Measurements from ENCODE around the gene NCOA5. TPM values are rescaled to one million over a fixed set of nuclear protein-coding genes. Genes with fewer than 3 reads are reported as not detected.

NCOA5 gene
- total RNA-seq, 1 donor from 2014 or later = 26.2 TPM

DNA sequence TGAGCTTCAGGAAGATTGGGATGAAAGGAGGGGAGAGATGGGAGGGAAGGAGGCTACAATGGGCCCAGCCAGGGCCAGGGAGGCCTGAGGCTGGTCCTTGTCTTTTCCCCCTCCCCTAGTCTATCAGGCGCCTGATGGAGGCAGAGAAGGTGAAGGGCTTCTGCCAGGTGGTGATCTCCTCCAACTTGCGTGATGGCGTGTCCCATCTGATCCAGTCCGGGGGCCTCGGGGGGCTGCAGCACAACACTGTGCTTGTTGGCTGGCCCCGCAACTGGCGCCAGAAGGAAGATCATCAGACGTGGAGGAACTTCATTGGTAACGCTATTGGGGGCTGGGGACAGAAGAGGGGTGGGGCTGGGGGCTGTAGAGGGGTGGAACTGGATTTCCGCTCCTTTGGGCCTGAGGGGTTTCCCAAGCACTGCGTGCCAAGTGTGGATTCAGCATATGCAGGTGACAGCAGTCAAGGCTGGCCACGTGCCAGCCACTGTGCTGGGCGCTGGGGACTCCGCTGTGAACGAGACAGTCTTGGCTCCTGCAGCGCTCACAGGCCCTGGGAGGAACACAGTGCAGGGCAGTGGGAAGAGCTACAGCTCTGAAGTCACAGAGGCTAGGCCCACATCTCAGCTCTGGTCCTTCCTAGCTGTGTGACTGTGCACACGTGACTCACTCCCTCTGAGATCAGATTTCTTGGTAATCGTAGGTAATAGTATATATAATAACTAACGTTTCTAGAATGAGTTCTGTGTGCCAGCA lies 38.0 kb downstream of the NCOA5 start:
- Mint-ChIP-seq H3K27me3 (ENCODE audit: low read depth) (peaks cover 45% of the 10 kb centered on the region), H3K4me1 (ENCODE audit: low read depth) (no peaks in the 10 kb centered on the region), H3K9me3 (ENCODE audit: low read depth) (no peaks in the 10 kb centered on the region), H3K36me3 (ENCODE audit: low read depth) (no peaks in the 10 kb centered on the region), H3K27ac (ENCODE audit: unreplicated experiment) (no peak overlapping the region), H3K4me3 (ENCODE audit: unreplicated experiment) (no peak overlapping the region)
- TF ChIP-seq, protein P1, sequence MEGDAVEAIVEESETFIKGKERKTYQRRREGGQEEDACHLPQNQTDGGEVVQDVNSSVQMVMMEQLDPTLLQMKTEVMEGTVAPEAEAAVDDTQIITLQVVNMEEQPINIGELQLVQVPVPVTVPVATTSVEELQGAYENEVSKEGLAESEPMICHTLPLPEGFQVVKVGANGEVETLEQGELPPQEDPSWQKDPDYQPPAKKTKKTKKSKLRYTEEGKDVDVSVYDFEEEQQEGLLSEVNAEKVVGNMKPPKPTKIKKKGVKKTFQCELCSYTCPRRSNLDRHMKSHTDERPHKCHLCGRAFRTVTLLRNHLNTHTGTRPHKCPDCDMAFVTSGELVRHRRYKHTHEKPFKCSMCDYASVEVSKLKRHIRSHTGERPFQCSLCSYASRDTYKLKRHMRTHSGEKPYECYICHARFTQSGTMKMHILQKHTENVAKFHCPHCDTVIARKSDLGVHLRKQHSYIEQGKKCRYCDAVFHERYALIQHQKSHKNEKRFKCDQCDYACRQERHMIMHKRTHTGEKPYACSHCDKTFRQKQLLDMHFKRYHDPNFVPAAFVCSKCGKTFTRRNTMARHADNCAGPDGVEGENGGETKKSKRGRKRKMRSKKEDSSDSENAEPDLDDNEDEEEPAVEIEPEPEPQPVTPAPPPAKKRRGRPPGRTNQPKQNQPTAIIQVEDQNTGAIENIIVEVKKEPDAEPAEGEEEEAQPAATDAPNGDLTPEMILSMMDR (IDR thresholded peaks at IDR 0.05) = no peak
- DNase-seq (ENCODE audit: low spot score) = no peak

DNA sequence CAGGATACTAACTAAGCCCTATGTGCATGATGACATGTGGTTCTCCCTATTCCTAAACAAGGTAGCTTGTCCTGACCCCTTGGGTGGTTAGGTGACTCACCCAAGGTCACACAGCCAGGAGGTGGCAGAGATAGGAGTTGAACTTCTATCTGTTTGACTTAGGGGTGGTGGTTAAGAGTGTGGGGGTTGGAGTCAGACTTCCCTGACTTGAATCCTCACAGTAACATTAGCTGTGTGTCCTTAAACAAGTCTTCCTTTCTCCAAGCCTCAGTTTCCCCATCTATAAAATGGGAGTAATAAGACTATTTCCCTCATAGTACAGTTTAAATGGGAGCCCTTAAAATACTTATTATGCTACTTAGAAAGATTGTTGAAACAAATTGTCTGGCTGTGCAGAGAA lies 38.9 kb downstream of the NCOA5 start:
- peaks cover 52% of the 10 kb centered on the region for H3K27me3 Mint-ChIP-seq (ENCODE audit: low read depth)
- no peaks in the 10 kb centered on the region for H3K36me3 Mint-ChIP-seq (ENCODE audit: low read depth)
- no peak for DNase-seq (ENCODE audit: low spot score)
- H3K4me3 Mint-ChIP-seq (ENCODE audit: unreplicated experiment) = no peak overlapping the region
- no peaks in the 10 kb centered on the region for H3K9me3 Mint-ChIP-seq (ENCODE audit: low read depth)
- TF ChIP-seq, protein P1 (IDR thresholded peaks at IDR 0.05) = no peak
- no peaks in the 10 kb centered on the region for H3K4me1 Mint-ChIP-seq (ENCODE audit: low read depth)
- H3K27ac Mint-ChIP-seq (ENCODE audit: unreplicated experiment) = no peak overlapping the region

DNA sequence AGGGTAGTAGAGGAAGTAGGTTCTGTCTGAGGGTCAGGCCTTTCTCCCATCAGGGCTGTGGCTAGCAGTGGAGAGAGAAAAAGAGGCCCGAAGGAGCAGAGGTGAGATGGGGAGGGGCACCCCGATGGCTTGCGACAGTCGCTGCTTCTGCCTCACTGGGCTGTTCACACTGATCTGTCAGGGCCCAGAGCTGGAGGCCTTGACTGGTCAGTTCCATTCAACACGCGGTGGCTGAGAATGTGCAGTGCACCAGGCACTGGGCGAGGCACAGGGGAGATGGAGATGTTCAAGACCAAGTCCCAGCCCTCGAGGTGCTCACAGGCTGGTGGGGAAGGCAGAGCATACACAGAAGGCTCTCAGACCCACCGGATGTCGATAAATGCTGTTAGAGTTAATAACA lies 39.3 kb downstream of the NCOA5 start:
- Mint-ChIP-seq H3K27ac (ENCODE audit: unreplicated experiment) (no peak overlapping the region), H3K36me3 (ENCODE audit: low read depth) (no peaks in the 10 kb centered on the region), H3K4me1 (ENCODE audit: low read depth) (no peaks in the 10 kb centered on the region), H3K9me3 (ENCODE audit: low read depth) (no peaks in the 10 kb centered on the region), H3K4me3 (ENCODE audit: unreplicated experiment) (no peak overlapping the region), H3K27me3 (ENCODE audit: low read depth) (peaks cover 53% of the 10 kb centered on the region)
- DNase-seq (ENCODE audit: low spot score) = no peak
- TF ChIP-seq, protein P1 (IDR thresholded peaks at IDR 0.05) = no peak

DNA sequence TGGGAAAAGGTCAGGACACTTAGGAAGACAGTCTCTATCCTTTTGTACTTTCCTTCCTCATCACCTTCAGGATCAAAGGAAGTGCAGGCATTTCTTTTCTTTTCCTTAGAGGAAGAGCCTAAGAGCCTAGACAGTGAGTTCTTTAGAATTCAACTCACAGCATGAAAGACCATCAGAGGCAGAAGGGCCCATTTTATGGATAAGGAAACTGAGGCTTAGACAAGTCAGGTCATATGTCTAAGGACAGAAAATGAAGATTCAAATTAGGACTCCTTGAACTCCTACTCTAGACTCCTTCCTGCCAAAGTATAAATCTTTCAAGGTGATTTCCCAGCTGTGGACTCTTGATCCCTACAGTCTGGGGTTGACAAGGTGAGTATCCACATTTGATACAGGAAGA lies 39.9 kb downstream of the NCOA5 start:
- no peaks in the 10 kb centered on the region for H3K36me3 Mint-ChIP-seq (ENCODE audit: low read depth)
- no peak overlapping the region for H3K27ac Mint-ChIP-seq (ENCODE audit: unreplicated experiment)
- no peak for DNase-seq (ENCODE audit: low spot score)
- no peak overlapping the region for H3K4me3 Mint-ChIP-seq (ENCODE audit: unreplicated experiment)
- peaks cover 54% of the 10 kb centered on the region for H3K27me3 Mint-ChIP-seq (ENCODE audit: low read depth)
- no peaks in the 10 kb centered on the region for H3K4me1 Mint-ChIP-seq (ENCODE audit: low read depth)
- TF ChIP-seq, protein P1 (IDR thresholded peaks at IDR 0.05) = no peak
- no peaks in the 10 kb centered on the region for H3K9me3 Mint-ChIP-seq (ENCODE audit: low read depth)

DNA sequence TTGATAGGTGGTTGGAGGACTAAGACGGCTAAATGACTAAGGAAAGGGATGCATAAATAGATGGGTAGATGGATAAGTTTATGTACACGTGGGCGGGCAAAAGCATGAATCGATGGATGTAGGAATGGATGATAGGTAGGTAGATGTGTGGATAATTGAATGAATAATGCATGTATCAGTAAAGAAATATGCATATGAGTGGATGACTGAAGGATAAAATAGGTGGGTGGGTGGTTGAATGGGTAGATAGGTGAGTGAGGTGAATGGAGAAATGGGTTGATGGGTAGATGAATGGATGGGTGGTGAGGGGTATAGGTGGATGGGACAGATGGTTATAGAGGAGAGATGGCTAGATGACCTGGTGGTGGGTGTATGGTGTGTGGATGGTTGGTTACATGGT lies 40.6 kb downstream of the NCOA5 start:
- Mint-ChIP-seq H3K27me3 (ENCODE audit: low read depth) (peaks cover 53% of the 10 kb centered on the region), H3K4me1 (ENCODE audit: low read depth) (no peaks in the 10 kb centered on the region)
- no peak for DNase-seq (ENCODE audit: low spot score)

More for the DNA sequence above, 40.6 kb downstream of the NCOA5 start:
- Mint-ChIP-seq H3K27ac (ENCODE audit: unreplicated experiment) (no peak overlapping the region), H3K9me3 (ENCODE audit: low read depth) (no peaks in the 10 kb centered on the region), H3K4me3 (ENCODE audit: unreplicated experiment) (no peak overlapping the region), H3K36me3 (ENCODE audit: low read depth) (no peaks in the 10 kb centered on the region)
- TF ChIP-seq, protein P1 (IDR thresholded peaks at IDR 0.05) = no peak

Data from chondrocyte (in vitro differentiated cells).